Activated CD4-positive, alpha-beta T cell treated with anti-CD3 and anti-CD28 coated beads, Interleukin-2, amount 50 U/mL, for 4 hours (primary cell): Measurements from ENCODE around the gene C13orf46.
"Not testable (repeated sequence)": the region's sequence is repeated elsewhere in the genome, so short reads cannot be mapped to it uniquely, and the experiment has no call there.

Source experiments
- DNase-seq, 2 experiments: peaks; one replicate each; pipeline ENCODE4 v3.0.0-alpha.2; 2020

C13orf46 gene

GRCh38 chr13:113920606-113921286 lies 53.1 kb downstream of the C13orf46 start:
- no peak for DNase-seq

- DNase-seq: no peak
Observed at GRCh38 chr13:113919761-113920559, 53.9 kb downstream of the C13orf46 start.

- no peak for DNase-seq
Observed at GRCh38 chr13:113918981-113919701, 54.7 kb downstream of the C13orf46 start.

GRCh38 chr13:113918580-113918979 lies 55.3 kb downstream of the C13orf46 start:
- DNase-seq: no peak

- no peak for DNase-seq
Observed at GRCh38 chr13:113917594-113918371, 56.1 kb downstream of the C13orf46 start.

- no peak for DNase-seq
Observed at GRCh38 chr13:113917096-113917495, 56.8 kb downstream of the C13orf46 start.

- DNase-seq: no peak
Observed at GRCh38 chr13:113916330-113916815, 57.5 kb downstream of the C13orf46 start.

GRCh38 chr13:113915786-113916329 lies 58.0 kb downstream of the C13orf46 start:
- DNase-seq: no peak

GRCh38 chr13:113915012-113915763 lies 58.7 kb downstream of the C13orf46 start:
- DNase-seq: no peak

GRCh38 chr13:113914333-113915011 lies 59.4 kb downstream of the C13orf46 start:
- DNase-seq: no peak

GRCh38 chr13:113913838-113914237 lies 60.0 kb downstream of the C13orf46 start:
- not testable (repeated sequence) for DNase-seq

GRCh38 chr13:113913408-113913807 lies 60.5 kb downstream of the C13orf46 start:
- DNase-seq: not testable (repeated sequence)

GRCh38 chr13:113912596-113912995 lies 61.3 kb downstream of the C13orf46 start:
- no peak for DNase-seq

- no peak for DNase-seq
Observed at GRCh38 chr13:113907635-113908617, 66.0 kb downstream of the C13orf46 start.

- no peak for DNase-seq
Observed at GRCh38 chr13:113906571-113906970, 67.3 kb downstream of the C13orf46 start.

GRCh38 chr13:113905942-113906341 lies 67.9 kb downstream of the C13orf46 start:
- DNase-seq: no peak

GRCh38 chr13:113905018-113905417 lies 68.9 kb downstream of the C13orf46 start:
- DNase-seq: no peak

GRCh38 chr13:113904411-113904810 lies 69.5 kb downstream of the C13orf46 start:
- peak in 1 of 2 experiments; percentile 11 for DNase-seq

- DNase-seq: no peak
Observed at GRCh38 chr13:113903912-113904311, 70.0 kb downstream of the C13orf46 start.
